Brain microvascular endothelial cell (primary cell): ENCODE results near the gene PSMB2.

Experiments
- DNase-seq: peaks from one replicate; pipeline ENCODE4 v3.0.0-alpha.2; 2020
- H3K27ac ChIP-seq: fragments of 250-450 bp; sonication (Bioruptor Pico); 2 replicates; pipeline ENCODE4 v1.5.1; 2020; ENCODE audit warnings: mild to moderate bottlenecking, moderate library complexity
- H3K27me3 ChIP-seq: fragments of 250-450 bp; sonication (Bioruptor Pico); replicated peaks from 2 replicates; pipeline ENCODE4 v1.5.1; 2020; ENCODE audit warnings: mild to moderate bottlenecking
- H3K36me3 ChIP-seq: fragments of 250-450 bp; sonication (Bioruptor Pico); replicated peaks from 2 replicates; pipeline ENCODE4 v1.5.1; 2020; ENCODE audit warnings: mild to moderate bottlenecking
- H3K4me3 ChIP-seq: 2 replicates; pipeline ENCODE4 v1.5.1; 2011; ENCODE audit warnings: low read depth, mild to moderate bottlenecking, control low read depth, low read length, moderate library complexity
- CTCF ChIP-seq: IDR thresholded peaks from 2 replicates; pipeline ENCODE4 v1.5.1; 2011; ENCODE audit warnings: low read depth, mild to moderate bottlenecking, moderate library complexity, low read length, control low read depth, inconsistent platforms; ENCODE audit errors: missing control alignments
- in situ Hi-C: cut with HindIII; loops from 2 replicates; pipeline ENCODE4 v1.10.0; 2017; ENCODE audit warnings: low sequenced_read_pairs, low pct_ligation_motif_present

The PSMB2 gene

GRCh38 chr1:35623832-35624231 is 17.5 kb downstream of the PSMB2 start:
- Histone ChIP-seq H3K27me3 (no peaks in the 10 kb centered on the region), H3K27ac (no peak overlapping the region), H3K4me3 (no peak overlapping the region), H3K36me3 (peaks cover 18% of the 10 kb centered on the region)
- no peak for TF ChIP-seq CTCF
- no peak for DNase-seq
- in situ Hi-C loops: no loop called here

DNA sequence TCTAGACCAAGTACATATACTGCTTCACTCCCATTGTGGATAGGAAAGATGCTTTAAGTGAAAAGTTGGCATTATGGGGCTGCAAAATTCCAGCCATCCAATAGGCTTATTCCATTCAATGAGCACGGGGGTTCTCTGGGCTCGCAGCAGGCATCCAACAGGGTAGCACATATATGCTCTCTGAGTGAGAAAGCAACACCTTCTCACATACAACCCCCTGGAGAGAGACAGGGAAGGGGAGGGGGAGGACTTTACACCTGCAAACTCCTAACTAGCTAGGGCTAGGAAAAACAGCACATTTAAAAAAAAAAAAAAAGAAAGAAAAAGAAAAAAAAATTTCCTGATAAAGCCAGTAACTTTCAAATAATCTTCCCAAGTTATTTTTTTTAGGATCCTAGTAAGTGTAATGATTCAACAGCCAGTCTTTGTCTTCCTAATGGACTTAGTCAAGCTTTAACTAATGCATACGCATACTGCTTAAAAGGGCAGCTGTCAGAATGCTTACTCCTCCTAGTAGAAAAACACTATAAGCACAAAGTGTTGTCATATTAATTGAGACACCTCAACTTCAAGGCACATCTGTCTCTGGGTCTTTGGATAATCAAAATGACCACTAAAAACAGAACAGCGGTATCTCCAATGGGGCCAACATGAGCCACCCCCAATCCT is 18.7 kb downstream of the PSMB2 start:
- no peak overlapping the region for H3K4me3 ChIP-seq
- no peaks in the 10 kb centered on the region for H3K27me3 ChIP-seq
- peaks cover 17% of the 10 kb centered on the region for H3K36me3 ChIP-seq
- no peak for DNase-seq
- H3K27ac ChIP-seq: no peak overlapping the region
- no peak for TF ChIP-seq CTCF
- in situ Hi-C loops: no loop called here

- Histone ChIP-seq H3K4me3 (no peak overlapping the region), H3K36me3 (peaks cover 26% of the 10 kb centered on the region), H3K27me3 (no peaks in the 10 kb centered on the region), H3K27ac (no peak overlapping the region)
- TF ChIP-seq CTCF: no peak
- in situ Hi-C loops: no loop called here
- no peak for DNase-seq
These were observed 21.8 kb downstream of the PSMB2 start for GRCh38 chr1:35619237-35620121.

DNA sequence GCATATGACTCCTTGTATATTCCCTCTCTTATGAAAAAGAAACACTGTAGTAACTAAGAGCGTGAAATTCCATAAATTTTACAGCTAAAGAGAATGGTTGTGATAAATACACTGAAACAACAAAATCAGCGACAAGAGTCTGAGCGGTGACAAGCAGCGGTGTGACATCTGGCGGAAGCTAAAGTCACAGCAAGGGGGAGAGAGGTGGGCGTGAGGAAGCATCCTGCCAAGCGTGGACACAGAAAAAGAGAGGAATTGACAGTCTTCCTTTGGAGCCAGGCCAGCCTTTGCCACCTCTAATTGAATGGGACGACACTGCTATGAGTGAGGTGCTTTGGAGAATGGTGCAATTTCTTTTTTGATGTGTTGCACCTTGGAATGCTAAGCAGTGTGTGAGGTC is 25.9 kb downstream of the PSMB2 start:
- H3K4me3 ChIP-seq: no peak overlapping the region
- no peak for TF ChIP-seq CTCF
- peaks cover 16% of the 10 kb centered on the region for H3K36me3 ChIP-seq
- no peak for DNase-seq
- no peaks in the 10 kb centered on the region for H3K27me3 ChIP-seq
- in situ Hi-C loops: no loop called here
- H3K27ac ChIP-seq: no peak overlapping the region

DNA sequence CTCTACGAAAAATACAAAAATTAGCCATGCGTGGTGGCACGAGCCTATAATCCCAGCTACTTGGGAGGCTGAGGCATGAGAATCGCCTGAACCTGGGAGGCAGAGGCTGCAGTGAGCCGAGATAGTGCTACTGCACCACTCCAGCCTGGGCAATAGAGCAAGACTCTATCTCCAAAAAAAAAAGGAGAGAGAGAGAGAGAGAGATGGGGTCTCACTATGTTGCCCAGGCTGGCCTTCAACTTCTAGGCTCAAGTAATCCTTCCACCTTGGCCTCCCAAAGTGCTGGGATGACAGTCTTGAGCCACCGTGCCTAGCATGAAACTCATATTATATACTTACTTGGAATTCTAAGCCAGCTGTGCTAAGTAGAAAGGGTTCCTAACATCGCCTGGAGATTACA is 29.7 kb downstream of the PSMB2 start:
- no peak for TF ChIP-seq CTCF
- no peak overlapping the region for H3K27ac ChIP-seq
- H3K27me3 ChIP-seq: no peaks in the 10 kb centered on the region
- no peak overlapping the region for H3K4me3 ChIP-seq
- DNase-seq: no peak
- peaks cover 27% of the 10 kb centered on the region for H3K36me3 ChIP-seq
- in situ Hi-C loops: no loop called here
